Large intestine (tissue), 12 donors: ENCODE measurements around the gene PDIA4. TPM values are rescaled to one million over a fixed set of nuclear protein-coding genes. Genes with fewer than 3 reads are reported as not detected.

Experiments used
- DNase-seq, 2 donors: peaks; one replicate each; pipeline versions ENCODE4 v3.0.0 to v3.0.0-alpha.2; 2013
- H3K27ac ChIP-seq: one replicate; pipeline ENCODE4 v1.5.1; 2013; ENCODE audit warnings: low read length
- H3K27me3 ChIP-seq: 2 replicates; pipeline ENCODE4 v1.6.1; 2013; ENCODE audit warnings: low read length; ENCODE audit not compliant: control insufficient read depth, insufficient read depth
- H3K36me3 ChIP-seq: 2 replicates; pipeline ENCODE4 v1.6.1; 2013; ENCODE audit warnings: low read length; ENCODE audit not compliant: control insufficient read depth, insufficient read depth
- H3K4me1 ChIP-seq: one replicate; pipeline ENCODE4 v1.6.1; 2013; ENCODE audit warnings: low read length; ENCODE audit not compliant: control insufficient read depth, insufficient read depth
- H3K4me3 ChIP-seq: one replicate; pipeline ENCODE4 v1.5.1; 2013; ENCODE audit warnings: low read length
- H3K9me3 ChIP-seq: one replicate; pipeline ENCODE4 v1.6.1; 2013; ENCODE audit warnings: mild to moderate bottlenecking, low read depth, low read length, moderate library complexity; ENCODE audit not compliant: control insufficient read depth
- WGBS: methylation state at CpG from one replicate; pipeline ENCODE4 v1.1.5; 2013; ENCODE audit warnings: low lambda C conversion rate; ENCODE audit not compliant: insufficient coverage; 5-methylcytosine and 5-hydroxymethylcytosine counted together
- long read RNA-seq, 11 donors: transcript quantifications; one replicate each; lab custom pipeline, GENCODE V29; 2026
- polyA plus RNA-seq: library from polyadenylated mRNA; unstranded; fragments of 120-200 nt; gene quantifications from one replicate; pipeline ENCODE4 v1.2.1, GENCODE V29; 2013

PDIA4 gene
- polyA plus RNA-seq: 134 TPM
- long read RNA-seq, donor 1, transcript PDIA4-201 (10 exons, 2,903 nt): major isoform, 23 of 58 reads
- long read RNA-seq, donor 1, partial matches to known transcripts: 34 of 58 reads
- long read RNA-seq, donor 1, other reads (novel, unspliced or antisense): 0 of 58 reads
- long read RNA-seq, donor 2, transcript PDIA4-201 (10 exons, 2,903 nt): major isoform, 49 of 169 reads
- long read RNA-seq, donor 2, partial matches to known transcripts: 116 of 169 reads
- long read RNA-seq, donor 2, other reads (novel, unspliced or antisense): 0 of 169 reads
- long read RNA-seq, donor 3, transcript PDIA4-201 (10 exons, 2,903 nt): major isoform, 41 of 175 reads
- long read RNA-seq, donor 3, partial matches to known transcripts: 125 of 175 reads
- long read RNA-seq, donor 3, other reads (novel, unspliced or antisense): 5 of 175 reads
- long read RNA-seq, donor 4, transcript PDIA4-201 (10 exons, 2,903 nt): major isoform, 7 of 19 reads
- long read RNA-seq, donor 4, partial matches to known transcripts: 10 of 19 reads
- long read RNA-seq, donor 4, other reads (novel, unspliced or antisense): 0 of 19 reads
- long read RNA-seq, donor 5, transcript PDIA4-201 (10 exons, 2,903 nt): major isoform, 28 of 53 reads
- long read RNA-seq, donor 5, partial matches to known transcripts: 24 of 53 reads
- long read RNA-seq, donor 5, other reads (novel, unspliced or antisense): 0 of 53 reads
- long read RNA-seq, donor 6, transcript PDIA4-201 (10 exons, 2,903 nt): major isoform, 30 of 110 reads
- long read RNA-seq, donor 6, partial matches to known transcripts: 78 of 110 reads
- long read RNA-seq, donor 6, other reads (novel, unspliced or antisense): 0 of 110 reads
- long read RNA-seq, donor 7, transcript PDIA4-201 (10 exons, 2,903 nt): major isoform, 11 of 46 reads
- long read RNA-seq, donor 7, partial matches to known transcripts: 35 of 46 reads
- long read RNA-seq, donor 7, other reads (novel, unspliced or antisense): 0 of 46 reads
- long read RNA-seq, donor 8, transcript PDIA4-201 (10 exons, 2,903 nt): major isoform, 37 of 175 reads
- long read RNA-seq, donor 8, partial matches to known transcripts: 129 of 175 reads
- long read RNA-seq, donor 8, other reads (novel, unspliced or antisense): 5 of 175 reads
- long read RNA-seq, donor 9, transcript PDIA4-201 (10 exons, 2,903 nt): major isoform, 39 of 134 reads
- long read RNA-seq, donor 9, partial matches to known transcripts: 91 of 134 reads
- long read RNA-seq, donor 9, other reads (novel, unspliced or antisense): 0 of 134 reads
- long read RNA-seq, donor 10, transcript PDIA4-201 (10 exons, 2,903 nt): major isoform, 52 of 138 reads
- long read RNA-seq, donor 10, partial matches to known transcripts: 81 of 138 reads
- long read RNA-seq, donor 10, other reads (novel, unspliced or antisense): 5 of 138 reads
- long read RNA-seq, donor 11, transcript PDIA4-201 (10 exons, 2,903 nt): major isoform, 29 of 55 reads
- long read RNA-seq, donor 11, partial matches to known transcripts: 26 of 55 reads
- long read RNA-seq, donor 11, other reads (novel, unspliced or antisense): 0 of 55 reads

- peak; percentile 99 to 100 for DNase-seq
- Histone ChIP-seq H3K9me3 (no peaks in the 10 kb centered on the region), H3K27ac (peak within 1 kb of the TSS; percentile 77), H3K36me3 (peaks cover 7% of the 10 kb centered on the region), H3K4me3 (peak within 1 kb of the TSS; percentile 78), H3K4me1 (peaks cover 13% of the 10 kb centered on the region), H3K27me3 (no peaks in the 10 kb centered on the region)
- no CpG with 5 or more reads among the region's 87 CpGs for WGBS
Measured at GRCh38 chr7:149028346-149029109, at the start of gene PDIA4. TSS of gene PDIA4 (minus strand) at chr7:149028505. CDS start at chr7:149028408, 97 bp downstream.

- H3K27me3 ChIP-seq: no peaks in the 10 kb centered on the region
- H3K36me3 ChIP-seq: peaks cover 11% of the 10 kb centered on the region
- no peak overlapping the region for H3K4me3 ChIP-seq
- no CpG with 5 or more reads among the region's 9 CpGs for WGBS
- no peak for DNase-seq
- H3K9me3 ChIP-seq: no peaks in the 10 kb centered on the region
- no peak overlapping the region for H3K27ac ChIP-seq
- no peaks in the 10 kb centered on the region for H3K4me1 ChIP-seq
Measured at GRCh38 chr7:149077594-149077993, 49.3 kb upstream of the PDIA4 start.

GRCh38 chr7:149075286-149075685 lies 47.0 kb upstream of the PDIA4 start:
- Histone ChIP-seq H3K36me3 (peaks cover 31% of the 10 kb centered on the region), H3K27ac (no peak overlapping the region), H3K9me3 (peaks cover 10% of the 10 kb centered on the region), H3K4me1 (no peaks in the 10 kb centered on the region), H3K27me3 (no peaks in the 10 kb centered on the region), H3K4me3 (no peak overlapping the region)
- WGBS: no CpG with 5 or more reads among the region's 2 CpGs
- DNase-seq: no peak

GRCh38 chr7:149074116-149074885 lies 46.0 kb upstream of the PDIA4 start:
- H3K27me3 ChIP-seq: no peaks in the 10 kb centered on the region
- peaks cover 37% of the 10 kb centered on the region for H3K36me3 ChIP-seq
- no peak overlapping the region for H3K27ac ChIP-seq
- DNase-seq: no peak
- H3K4me1 ChIP-seq: no peaks in the 10 kb centered on the region
- H3K9me3 ChIP-seq: peaks cover 10% of the 10 kb centered on the region
- H3K4me3 ChIP-seq: no peak overlapping the region
- 80% methylated on average over 1 of the region's 3 CpGs for WGBS

- DNase-seq: no peak
- Histone ChIP-seq H3K4me1 (no peaks in the 10 kb centered on the region), H3K27me3 (no peaks in the 10 kb centered on the region), H3K9me3 (peaks cover 10% of the 10 kb centered on the region), H3K4me3 (no peak overlapping the region), H3K27ac (no peak overlapping the region), H3K36me3 (peaks cover 37% of the 10 kb centered on the region)
- WGBS: 100% methylated on average over 1 of the region's 4 CpGs
Measured at GRCh38 chr7:149072438-149072775, 44.1 kb upstream of the PDIA4 start.

- Histone ChIP-seq H3K4me1 (no peaks in the 10 kb centered on the region), H3K4me3 (no peak overlapping the region), H3K27me3 (no peaks in the 10 kb centered on the region), H3K36me3 (peaks cover 37% of the 10 kb centered on the region), H3K27ac (no peak overlapping the region), H3K9me3 (peaks cover 10% of the 10 kb centered on the region)
- peak; percentile 16 to 17 for DNase-seq
- no CpG with 5 or more reads among the region's 46 CpGs for WGBS
Measured at GRCh38 chr7:149071641-149072437, 43.5 kb upstream of the PDIA4 start.

- no peak overlapping the region for H3K27ac ChIP-seq
- H3K36me3 ChIP-seq: peaks cover 37% of the 10 kb centered on the region
- H3K4me1 ChIP-seq: no peaks in the 10 kb centered on the region
- no CpG with 5 or more reads among the region's 29 CpGs for WGBS
- DNase-seq: no peak
- H3K4me3 ChIP-seq: no peak overlapping the region
- H3K27me3 ChIP-seq: no peaks in the 10 kb centered on the region
- peaks cover 10% of the 10 kb centered on the region for H3K9me3 ChIP-seq
Measured at GRCh38 chr7:149071182-149071635, 42.9 kb upstream of the PDIA4 start.

GRCh38 chr7:149070372-149071125 lies 42.2 kb upstream of the PDIA4 start:
- Histone ChIP-seq H3K36me3 (peaks cover 37% of the 10 kb centered on the region), H3K27ac (no peak overlapping the region), H3K9me3 (peaks cover 10% of the 10 kb centered on the region), H3K4me1 (no peaks in the 10 kb centered on the region), H3K4me3 (no peak overlapping the region), H3K27me3 (no peaks in the 10 kb centered on the region)
- no peak for DNase-seq
- no CpG with 5 or more reads among the region's 31 CpGs for WGBS
